Caki2 (cell line): ENCODE measurements around the gene UXS1. TPM values are rescaled to one million over a fixed set of nuclear protein-coding genes. Genes with fewer than 3 reads are reported as not detected.
A peak's percentile ranks its signal among the peaks of the same experiment; 100 is the strongest.

Experiments
- DNase-seq: peaks from one replicate; pipeline ENCODE4 v3.0.0-alpha.2; 2015; ENCODE audit warnings: low read depth
- in situ Hi-C: cut with HindIII; loops from 2 replicates; pipeline ENCODE4 v1.10.0; 2016; ENCODE audit warnings: low sequenced_read_pairs, low pct_unique_long_range_greater_than_20kb, mixed read lengths
- total RNA-seq: library from RNA; depleted of rRNA; stranded (reverse); fragments of >200 nt; shearing (Covaris generic); gene quantifications from 2 replicates; pipeline ENCODE4 v1.2.3, GENCODE V29; 2014; ENCODE audit warnings: low replicate concordance

The UXS1 gene
- total RNA-seq, 1 experiment from 2014 or later = 197 TPM

- peak; percentile 46 for DNase-seq
- in situ Hi-C loops = no loop called here
Observed at GRCh38 chr2:106105151-106105922, 88.8 kb downstream of the UXS1 start.

- in situ Hi-C loops = no loop called here
- DNase-seq = peak; percentile 64
Observed at GRCh38 chr2:106104332-106105062, 89.6 kb downstream of the UXS1 start.

- DNase-seq = no peak
- in situ Hi-C loops = no loop called here
Observed at GRCh38 chr2:106099691-106100090, 94.4 kb downstream of the UXS1 start.

GRCh38 chr2:106098664-106099063, 95.4 kb downstream of the UXS1 start:
- DNase-seq = no peak
- in situ Hi-C loops = no loop called here

- in situ Hi-C loops = no loop called here
Observed at GRCh38 chr2:106098081-106098480, 96.0 kb downstream of the UXS1 start.

GRCh38 chr2:106097038-106098000, 96.8 kb downstream of the UXS1 start:
- in situ Hi-C loops = no loop called here

More at GRCh38 chr2:106098081-106098480, 96.0 kb downstream of the UXS1 start:
- DNase-seq = no peak

GRCh38 chr2:106096299-106097037, 97.6 kb downstream of the UXS1 start:
- DNase-seq = no peak
- in situ Hi-C loops = no loop called here

More at GRCh38 chr2:106097038-106098000, 96.8 kb downstream of the UXS1 start:
- no peak for DNase-seq

GRCh38 chr2:106095478-106096298, 98.4 kb downstream of the UXS1 start:
- no peak for DNase-seq
- in situ Hi-C loops = no loop called here

GRCh38 chr2:106094131-106094841, 99.8 kb downstream of the UXS1 start:
- no peak for DNase-seq
- in situ Hi-C loops = no loop called here

GRCh38 chr2:106090916-106091618, 103.0 kb downstream of the UXS1 start:
- in situ Hi-C loops = no loop called here
- no peak for DNase-seq

- DNase-seq = no peak
- in situ Hi-C loops = no loop called here
Observed at GRCh38 chr2:106089611-106090010, 104.5 kb downstream of the UXS1 start.

GRCh38 chr2:106085181-106085940, 108.7 kb downstream of the UXS1 start:
- in situ Hi-C loops = no loop called here
- DNase-seq = no peak

GRCh38 chr2:106080959-106081358, 113.1 kb downstream of the UXS1 start:
- no peak for DNase-seq
- in situ Hi-C loops = no loop called here

- in situ Hi-C loops = no loop called here
Observed at GRCh38 chr2:106078096-106078495, 116.0 kb downstream of the UXS1 start.

GRCh38 chr2:106076941-106077340, 117.2 kb downstream of the UXS1 start:
- in situ Hi-C loops = no loop called here
- DNase-seq = no peak

More at GRCh38 chr2:106078096-106078495, 116.0 kb downstream of the UXS1 start:
- DNase-seq = no peak
